ENCODE results near the gene PVALEF. TPM values are rescaled to one million over a fixed set of nuclear protein-coding genes. Genes with fewer than 3 reads are reported as not detected.
"Not testable (repeated sequence)": the region's sequence is repeated elsewhere in the genome, so short reads cannot be mapped to it uniquely, and the experiment has no call there.

Gene PVALEF
- total RNA-seq, 2 donors from 2014 or later, result not detected

DNA sequence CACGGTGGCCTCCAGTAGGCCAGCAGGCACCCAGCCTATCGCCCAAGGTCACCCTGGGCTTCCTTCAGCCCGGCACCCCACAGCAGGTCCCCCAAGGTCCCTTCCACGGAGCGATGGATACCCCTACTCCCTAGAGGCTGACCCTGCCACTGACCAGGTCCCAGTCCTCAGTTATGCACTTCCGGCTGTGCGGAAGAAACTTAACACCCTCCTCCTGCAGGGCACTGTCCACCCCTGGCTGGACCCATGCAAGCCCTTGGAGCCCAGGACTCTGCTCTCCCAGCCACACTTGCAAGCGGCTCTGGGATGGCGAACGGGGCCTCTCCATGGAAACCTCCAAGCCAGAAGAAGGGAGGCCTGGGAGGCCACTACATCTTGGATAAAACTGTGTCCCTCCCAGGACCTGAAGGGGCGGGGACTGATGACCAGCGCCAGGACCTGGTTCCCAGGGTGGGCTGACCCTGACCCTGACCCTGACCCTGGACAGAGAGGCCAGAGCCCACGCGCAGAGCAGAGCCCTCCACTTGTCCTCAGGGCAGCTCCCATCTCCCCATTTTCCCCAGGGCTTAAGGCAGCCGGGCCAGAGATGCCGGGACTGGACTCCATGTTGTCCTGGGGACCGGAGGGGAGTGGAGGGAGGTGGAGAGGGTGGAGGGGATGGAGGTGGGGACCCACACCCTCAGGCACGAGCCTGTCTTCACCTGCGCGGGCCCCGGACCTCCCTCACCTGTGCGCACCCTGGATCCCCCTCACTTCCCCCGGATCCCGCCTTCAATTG, 56.7 kb downstream of the PVALEF start:
- no peak overlapping the region for H3K27ac ChIP-seq
- TF ChIP-seq, protein P1, sequence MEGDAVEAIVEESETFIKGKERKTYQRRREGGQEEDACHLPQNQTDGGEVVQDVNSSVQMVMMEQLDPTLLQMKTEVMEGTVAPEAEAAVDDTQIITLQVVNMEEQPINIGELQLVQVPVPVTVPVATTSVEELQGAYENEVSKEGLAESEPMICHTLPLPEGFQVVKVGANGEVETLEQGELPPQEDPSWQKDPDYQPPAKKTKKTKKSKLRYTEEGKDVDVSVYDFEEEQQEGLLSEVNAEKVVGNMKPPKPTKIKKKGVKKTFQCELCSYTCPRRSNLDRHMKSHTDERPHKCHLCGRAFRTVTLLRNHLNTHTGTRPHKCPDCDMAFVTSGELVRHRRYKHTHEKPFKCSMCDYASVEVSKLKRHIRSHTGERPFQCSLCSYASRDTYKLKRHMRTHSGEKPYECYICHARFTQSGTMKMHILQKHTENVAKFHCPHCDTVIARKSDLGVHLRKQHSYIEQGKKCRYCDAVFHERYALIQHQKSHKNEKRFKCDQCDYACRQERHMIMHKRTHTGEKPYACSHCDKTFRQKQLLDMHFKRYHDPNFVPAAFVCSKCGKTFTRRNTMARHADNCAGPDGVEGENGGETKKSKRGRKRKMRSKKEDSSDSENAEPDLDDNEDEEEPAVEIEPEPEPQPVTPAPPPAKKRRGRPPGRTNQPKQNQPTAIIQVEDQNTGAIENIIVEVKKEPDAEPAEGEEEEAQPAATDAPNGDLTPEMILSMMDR (IDR thresholded peaks at IDR 0.05), result no peak

DNA sequence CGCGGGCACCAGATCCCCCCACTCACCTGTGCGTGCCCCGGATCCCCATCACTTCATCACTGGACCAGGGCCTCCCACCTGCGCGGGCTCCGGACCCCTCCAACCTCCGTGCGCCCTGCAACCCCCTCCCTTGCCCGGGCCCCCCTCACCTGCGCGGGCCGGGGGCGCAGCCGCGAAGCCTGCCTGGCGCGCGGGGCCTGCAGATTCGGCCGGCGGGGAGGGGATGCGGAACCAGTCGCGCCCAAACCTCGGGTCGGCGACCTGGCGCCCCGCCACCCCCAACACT, 57.3 kb downstream of the PVALEF start:
- intact Hi-C loops (cut with DNase I), result no loop called here
- no peak for DNase-seq

More for the DNA sequence above, 56.7 kb downstream of the PVALEF start:
- no peak for DNase-seq
- H3K4me1 ChIP-seq, result peaks cover 14% of the 10 kb centered on the region
- no peaks in the 10 kb centered on the region for H3K36me3 ChIP-seq
- intact Hi-C loops (cut with DNase I), result no loop called here
- no peaks in the 10 kb centered on the region for H3K9me3 ChIP-seq
- peak overlapping the region; percentile 63 to 84 for H3K9ac ChIP-seq (ENCODE audit: low read depth in 2 of 2, low read length in 2 of 2)
- no peaks in the 10 kb centered on the region for H3K27me3 ChIP-seq
- peak overlapping the region; percentile 87 for H3K4me3 ChIP-seq

DNA sequence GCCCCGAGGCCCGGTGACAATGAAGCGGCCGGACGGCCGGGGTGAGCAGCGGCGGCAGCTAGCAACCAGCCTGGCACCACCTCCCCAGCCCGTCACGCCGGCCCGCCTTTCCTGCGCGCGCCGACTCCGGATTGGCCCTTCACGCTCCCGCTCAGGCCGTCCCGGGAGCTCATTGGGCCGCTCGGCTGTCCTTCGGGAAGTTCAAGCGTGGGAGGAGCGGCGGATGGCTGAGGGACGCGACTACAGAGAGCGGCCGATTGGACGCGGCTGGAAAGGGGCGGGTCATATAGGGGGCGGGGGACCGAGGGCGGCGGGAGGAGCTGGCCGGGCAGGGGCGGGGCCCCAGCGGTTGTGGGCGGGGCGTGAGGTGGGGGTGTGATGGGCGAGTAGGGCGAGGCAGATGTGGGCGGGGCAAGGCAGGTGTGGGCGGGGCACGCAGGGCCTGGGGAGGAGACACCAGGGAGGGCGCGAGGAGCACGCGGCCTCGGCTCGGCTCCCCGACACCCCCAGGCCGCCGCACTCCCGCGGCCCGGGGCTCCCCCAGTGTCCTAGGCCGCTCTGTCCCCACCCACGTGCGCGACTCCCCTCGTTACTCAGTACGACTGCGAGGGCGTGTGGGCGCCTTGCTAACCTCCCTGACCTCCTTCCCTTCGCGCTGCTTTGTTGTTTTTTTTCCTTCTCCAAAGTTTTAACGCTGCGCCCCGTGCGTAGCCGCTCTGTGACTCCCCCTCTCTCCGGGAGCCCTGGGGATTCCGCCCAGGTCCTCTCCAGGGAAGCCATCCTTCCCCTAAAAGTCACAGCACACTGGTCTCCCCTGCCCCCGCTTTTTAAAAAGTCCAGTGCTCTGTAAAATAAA, 57.8 kb downstream of the PVALEF start, which contains the start of gene CEP131:
Gene CEP131, minus strand, starts transcription at position 60 of the 856 bp plus-strand sequence. CDS start 2,909 bp downstream, outside the sequence.
- no peak within 1 kb of the TSS for H3K27ac ChIP-seq
- H3K4me3 ChIP-seq, result peak within 1 kb of the TSS; percentile 87
- DNase-seq, result peak; percentile 100
- H3K9ac ChIP-seq (ENCODE audit: low read depth in 2 of 2, low read length in 2 of 2), result peak within 1 kb of the TSS; percentile 63 to 84
- H3K27me3 ChIP-seq, result no peaks in the 10 kb centered on the region
- H3K36me3 ChIP-seq, result no peaks in the 10 kb centered on the region
- intact Hi-C loops (cut with DNase I), result no loop called here
- TF ChIP-seq, protein P1 (IDR thresholded peaks at IDR 0.05), result no peak
- no peaks in the 10 kb centered on the region for H3K9me3 ChIP-seq
- peaks cover 14% of the 10 kb centered on the region for H3K4me1 ChIP-seq

More for the DNA sequence above, 57.3 kb downstream of the PVALEF start:
- Histone ChIP-seq H3K4me1 (peaks cover 14% of the 10 kb centered on the region), H3K27ac (no peak overlapping the region), H3K4me3 (peak overlapping the region; percentile 87), H3K36me3 (no peaks in the 10 kb centered on the region), H3K9ac (ENCODE audit: low read depth in 2 of 2, low read length in 2 of 2) (peak overlapping the region; percentile 63 to 84), H3K27me3 (no peaks in the 10 kb centered on the region), H3K9me3 (no peaks in the 10 kb centered on the region)
- TF ChIP-seq, protein P1 (IDR thresholded peaks at IDR 0.05), result no peak

DNA sequence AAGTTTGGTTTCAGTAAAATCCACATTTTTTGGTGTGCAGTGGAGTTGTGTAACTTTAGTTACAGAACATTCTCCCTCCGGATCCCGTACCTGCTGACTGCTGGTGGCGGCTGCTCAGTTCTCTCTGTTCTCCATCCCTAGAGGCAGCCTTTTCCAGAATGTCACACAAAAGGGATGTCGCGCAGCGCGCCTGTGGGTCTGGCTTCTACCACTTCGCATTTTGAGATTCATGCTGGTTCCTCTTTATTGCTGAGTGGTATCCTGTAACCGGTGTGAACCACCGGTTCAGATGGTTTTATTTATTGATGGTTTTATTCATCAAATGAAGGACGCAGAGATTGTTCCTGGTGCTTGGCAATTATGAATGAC, 58.4 kb downstream of the PVALEF start:
- no peaks in the 10 kb centered on the region for H3K9me3 ChIP-seq
- TF ChIP-seq, protein P1 (IDR thresholded peaks at IDR 0.05), result no peak
- H3K27me3 ChIP-seq, result no peaks in the 10 kb centered on the region
- peak overlapping the region; percentile 42 for H3K4me3 ChIP-seq
- DNase-seq, result peak; percentile 41
- H3K27ac ChIP-seq, result no peak overlapping the region
- H3K9ac ChIP-seq (ENCODE audit: low read depth in 2 of 2, low read length in 2 of 2), result peak overlapping the region in 1 of 2 donors; percentile 1
- H3K36me3 ChIP-seq, result no peaks in the 10 kb centered on the region
- peaks cover 14% of the 10 kb centered on the region for H3K4me1 ChIP-seq
- intact Hi-C loops (cut with DNase I), result no loop called here

DNA sequence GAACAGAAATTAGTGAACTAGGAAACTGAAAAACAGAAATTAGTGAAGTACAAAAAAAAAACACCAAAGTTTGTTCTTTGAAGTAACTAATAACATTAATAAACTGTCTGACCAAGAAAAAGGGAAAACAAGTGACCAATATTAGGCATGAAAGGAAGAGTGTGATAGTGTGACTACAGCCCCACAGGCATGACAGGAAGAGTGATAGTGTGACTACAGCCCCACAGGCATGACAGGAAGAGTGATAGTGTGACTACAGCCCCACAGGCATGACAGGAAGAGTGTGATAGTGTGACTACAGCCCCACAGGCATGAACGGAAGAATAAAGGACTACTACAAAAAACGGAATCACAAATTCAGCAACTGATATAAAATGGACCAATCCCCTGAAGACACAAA, 62.3 kb downstream of the PVALEF start:
- H3K27ac ChIP-seq; H3K4me3 ChIP-seq; DNase-seq; H3K27me3 ChIP-seq; H3K9me3 ChIP-seq; H3K4me1 ChIP-seq; H3K36me3 ChIP-seq; intact Hi-C loops (cut with DNase I); H3K9ac ChIP-seq (ENCODE audit: low read depth in 2 of 2, low read length in 2 of 2): not testable (repeated sequence)

Measured in colonic mucosa (tissue), 4 donors.